ENCODE results near the gene MOB2. TPM values are rescaled to one million over a fixed set of nuclear protein-coding genes. Genes with fewer than 3 reads are reported as not detected.

The MOB2 gene
- total RNA-seq, 4 donors from 2014 or later = 21.1 to 71.5 (median 48.3) TPM

DNA sequence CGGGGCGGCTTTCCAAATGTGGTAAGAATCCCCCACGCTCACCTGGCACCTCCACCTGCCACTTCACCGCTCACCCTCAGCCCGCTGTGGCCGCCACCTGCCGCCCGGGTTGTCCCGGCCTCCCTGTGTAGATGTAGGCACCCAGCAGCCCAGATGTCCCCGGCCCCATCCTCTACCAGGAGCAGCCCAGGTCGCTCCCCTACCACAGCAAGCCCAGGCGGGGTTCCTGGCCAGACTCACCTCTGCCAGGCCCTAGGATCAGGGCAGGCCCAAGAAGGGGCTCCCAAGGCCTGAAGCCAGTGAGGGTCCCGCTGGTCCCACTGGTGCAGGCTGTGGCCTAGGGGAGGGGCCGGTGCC is 27.4 kb downstream of the MOB2 start:
- Histone ChIP-seq H3K36me3 (no peaks in the 10 kb centered on the region), H3K4me3 (no peak overlapping the region), H3K4me1 (no peaks in the 10 kb centered on the region), H3K9me3 (no peaks in the 10 kb centered on the region), H3K27me3 (no peaks in the 10 kb centered on the region), H3K27ac (no peak overlapping the region)
- ATAC-seq = no peak
- in situ Hi-C loops (cut with MboI; ENCODE audit: low sequenced_read_pairs in 4 of 4) (no loop called here), intact Hi-C loops (cut with DNase I; ENCODE audit: low total_unique reads) (no loop called here)
- DNase-seq = no peak
- TF ChIP-seq, protein P1, sequence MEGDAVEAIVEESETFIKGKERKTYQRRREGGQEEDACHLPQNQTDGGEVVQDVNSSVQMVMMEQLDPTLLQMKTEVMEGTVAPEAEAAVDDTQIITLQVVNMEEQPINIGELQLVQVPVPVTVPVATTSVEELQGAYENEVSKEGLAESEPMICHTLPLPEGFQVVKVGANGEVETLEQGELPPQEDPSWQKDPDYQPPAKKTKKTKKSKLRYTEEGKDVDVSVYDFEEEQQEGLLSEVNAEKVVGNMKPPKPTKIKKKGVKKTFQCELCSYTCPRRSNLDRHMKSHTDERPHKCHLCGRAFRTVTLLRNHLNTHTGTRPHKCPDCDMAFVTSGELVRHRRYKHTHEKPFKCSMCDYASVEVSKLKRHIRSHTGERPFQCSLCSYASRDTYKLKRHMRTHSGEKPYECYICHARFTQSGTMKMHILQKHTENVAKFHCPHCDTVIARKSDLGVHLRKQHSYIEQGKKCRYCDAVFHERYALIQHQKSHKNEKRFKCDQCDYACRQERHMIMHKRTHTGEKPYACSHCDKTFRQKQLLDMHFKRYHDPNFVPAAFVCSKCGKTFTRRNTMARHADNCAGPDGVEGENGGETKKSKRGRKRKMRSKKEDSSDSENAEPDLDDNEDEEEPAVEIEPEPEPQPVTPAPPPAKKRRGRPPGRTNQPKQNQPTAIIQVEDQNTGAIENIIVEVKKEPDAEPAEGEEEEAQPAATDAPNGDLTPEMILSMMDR (IDR thresholded peaks at IDR 0.05 in 4 of 5, conservative IDR thresholded peaks at IDR 0.05 in 1 of 5) = no peak
- no peak for TF ChIP-seq POLR2A (IDR thresholded peaks at IDR 0.05)

DNA sequence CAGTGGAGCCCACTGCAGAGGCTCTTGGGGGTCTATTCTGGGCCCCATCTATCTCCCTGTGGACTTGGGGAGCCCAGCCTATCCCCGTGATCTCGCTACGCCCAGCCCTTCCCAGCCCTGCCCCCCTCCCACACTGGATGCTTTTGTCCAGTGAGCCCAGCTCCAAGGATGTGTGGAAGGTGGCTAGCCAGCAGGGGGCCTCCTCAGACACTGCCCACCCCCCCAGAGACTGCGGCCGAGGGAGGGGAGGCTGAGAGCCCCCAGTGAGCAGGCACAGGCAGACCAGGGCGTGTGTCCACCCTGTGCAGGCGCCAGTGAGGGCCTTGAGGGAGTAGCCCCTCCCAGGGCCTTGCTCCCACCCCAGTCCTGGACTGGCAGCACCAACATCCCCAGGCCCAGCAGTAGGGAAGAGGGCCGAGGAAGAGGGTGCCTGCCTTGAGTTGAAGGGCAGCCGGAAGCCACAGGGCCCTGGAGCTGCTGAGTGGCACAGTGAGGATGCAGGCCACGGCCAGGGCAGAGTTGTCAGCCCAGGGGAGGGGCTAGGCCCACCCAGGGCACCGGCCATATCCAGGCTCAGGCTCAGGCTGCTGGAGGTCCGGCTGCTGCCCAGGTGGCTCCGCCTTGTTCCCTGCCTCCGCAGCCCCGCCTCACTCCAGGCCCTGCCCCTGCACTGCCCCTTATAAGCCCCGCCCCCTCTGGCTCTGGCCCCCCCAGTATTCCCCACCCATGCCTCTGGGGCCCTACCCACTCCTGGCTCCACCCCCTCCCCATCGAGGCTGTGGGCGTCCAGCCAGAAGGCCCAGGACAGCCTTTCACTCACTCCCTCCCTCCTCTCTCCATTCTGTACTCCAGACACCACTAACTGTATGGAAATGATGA is 28.0 kb downstream of the MOB2 start:
- Histone ChIP-seq H3K9me3 (no peaks in the 10 kb centered on the region), H3K27ac (no peak overlapping the region), H3K4me1 (peaks cover 0 to 2% of the 10 kb centered on the region in 2 donors), H3K4me3 (no peak overlapping the region), H3K27me3 (no peaks in the 10 kb centered on the region), H3K36me3 (no peaks in the 10 kb centered on the region)
- intact Hi-C loops (cut with DNase I; ENCODE audit: low total_unique reads) (loop anchor here (1.0 kb wide), 1 partner anchor 57 kb away; no protein-coding TSS in a partner anchor), in situ Hi-C loops (cut with MboI; ENCODE audit: low sequenced_read_pairs in 4 of 4) (no loop called here)
- ATAC-seq (peak in 1 of 2 donors; percentile 28), DNase-seq (no peak)
- TF ChIP-seq, protein P1 (IDR thresholded peaks at IDR 0.05 in 4 of 5, conservative IDR thresholded peaks at IDR 0.05 in 1 of 5) = peak in 3 of 5 experiments; percentile 9 to 35 (median 24)
- TF ChIP-seq POLR2A (IDR thresholded peaks at IDR 0.05) = no peak

DNA sequence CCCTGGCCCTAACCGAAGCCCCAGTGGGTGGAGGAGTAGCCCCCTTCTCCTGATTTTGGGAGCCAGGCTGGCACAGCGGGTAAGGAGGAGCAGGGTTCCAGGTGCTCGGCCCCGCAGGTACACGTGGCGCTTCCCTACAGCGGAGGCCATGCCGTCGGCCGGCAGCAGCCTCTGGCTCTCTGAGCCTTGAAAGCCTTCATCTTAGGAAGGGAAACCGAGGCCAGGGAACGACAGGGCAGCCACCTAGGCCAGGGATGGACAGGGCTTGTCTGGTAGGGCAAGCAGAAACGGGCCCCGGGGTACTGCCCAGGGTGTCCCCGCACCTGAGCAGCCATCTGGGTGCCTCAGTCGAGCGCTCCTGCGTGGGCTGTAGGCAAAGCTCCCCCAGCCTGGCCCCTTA is 28.7 kb downstream of the MOB2 start:
- TF ChIP-seq POLR2A (IDR thresholded peaks at IDR 0.05) = no peak
- TF ChIP-seq, protein P1 (IDR thresholded peaks at IDR 0.05 in 4 of 5, conservative IDR thresholded peaks at IDR 0.05 in 1 of 5) = no peak
- no peak for DNase-seq
- no peaks in the 10 kb centered on the region for H3K27me3 ChIP-seq
- peaks cover 0 to 5% of the 10 kb centered on the region in 2 donors for H3K4me1 ChIP-seq
- H3K27ac ChIP-seq = no peak overlapping the region
- no peaks in the 10 kb centered on the region for H3K9me3 ChIP-seq
- H3K36me3 ChIP-seq = no peaks in the 10 kb centered on the region
- intact Hi-C loops (cut with DNase I; ENCODE audit: low total_unique reads) (loop anchor here (1.0 kb wide), 1 partner anchor 57 kb away; no protein-coding TSS in a partner anchor), in situ Hi-C loops (cut with MboI; ENCODE audit: low sequenced_read_pairs in 4 of 4) (no loop called here)
- no peak overlapping the region for H3K4me3 ChIP-seq
- ATAC-seq = no peak

DNA sequence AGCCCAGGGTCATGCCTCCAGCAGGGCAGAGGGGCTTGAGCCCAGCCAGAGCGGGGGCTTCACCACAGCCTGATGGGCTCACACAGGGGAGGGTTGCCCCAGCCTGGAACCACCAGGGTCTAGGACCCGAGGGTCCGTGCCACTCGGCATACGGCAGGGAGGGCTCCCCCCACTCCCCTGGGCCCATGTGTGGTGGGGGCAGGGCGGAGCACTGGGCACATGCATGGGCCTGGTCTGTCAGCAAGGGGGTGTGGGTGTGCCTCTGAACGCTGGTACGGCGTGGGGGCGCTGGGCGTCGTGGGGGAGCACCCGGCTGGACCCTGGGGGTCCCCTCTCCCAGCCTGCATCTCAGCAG is 29.3 kb downstream of the MOB2 start:
- intact Hi-C loops (cut with DNase I; ENCODE audit: low total_unique reads) = no loop called here
- Histone ChIP-seq H3K4me3 (no peak overlapping the region), H3K27me3 (peaks cover 0 to 2% (median under 1%) of the 10 kb centered on the region in 3 donors), H3K9me3 (no peaks in the 10 kb centered on the region), H3K4me1 (peaks cover 0 to 5% of the 10 kb centered on the region in 2 donors), H3K36me3 (no peaks in the 10 kb centered on the region), H3K27ac (no peak overlapping the region)
- DNase-seq (no peak), ATAC-seq (no peak)
- TF ChIP-seq, protein P1 (IDR thresholded peaks at IDR 0.05 in 4 of 5, conservative IDR thresholded peaks at IDR 0.05 in 1 of 5) = no peak
- no peak for TF ChIP-seq POLR2A (IDR thresholded peaks at IDR 0.05)
- in situ Hi-C loops (cut with MboI; ENCODE audit: low sequenced_read_pairs in 4 of 4) = no loop called here

Measured in gastrocnemius medialis (tissue), 4 donors.